ENCODE measurements around the gene CRABP1.
A peak's percentile ranks its signal among the peaks of the same experiment; 100 is the strongest.

Gene CRABP1

GRCh38 chr15:78301828-78302227, 38.3 kb upstream of the CRABP1 start:
- in situ Hi-C loops (cut with MboI; ENCODE audit: low pct_unique_long_range_greater_than_20kb, low sequenced_read_pairs, unreplicated experiment), result loop anchor here (10.0 kb wide), 1 partner anchor 123 kb away; no protein-coding TSS in a partner anchor
- TF ChIP-seq, protein P1, sequence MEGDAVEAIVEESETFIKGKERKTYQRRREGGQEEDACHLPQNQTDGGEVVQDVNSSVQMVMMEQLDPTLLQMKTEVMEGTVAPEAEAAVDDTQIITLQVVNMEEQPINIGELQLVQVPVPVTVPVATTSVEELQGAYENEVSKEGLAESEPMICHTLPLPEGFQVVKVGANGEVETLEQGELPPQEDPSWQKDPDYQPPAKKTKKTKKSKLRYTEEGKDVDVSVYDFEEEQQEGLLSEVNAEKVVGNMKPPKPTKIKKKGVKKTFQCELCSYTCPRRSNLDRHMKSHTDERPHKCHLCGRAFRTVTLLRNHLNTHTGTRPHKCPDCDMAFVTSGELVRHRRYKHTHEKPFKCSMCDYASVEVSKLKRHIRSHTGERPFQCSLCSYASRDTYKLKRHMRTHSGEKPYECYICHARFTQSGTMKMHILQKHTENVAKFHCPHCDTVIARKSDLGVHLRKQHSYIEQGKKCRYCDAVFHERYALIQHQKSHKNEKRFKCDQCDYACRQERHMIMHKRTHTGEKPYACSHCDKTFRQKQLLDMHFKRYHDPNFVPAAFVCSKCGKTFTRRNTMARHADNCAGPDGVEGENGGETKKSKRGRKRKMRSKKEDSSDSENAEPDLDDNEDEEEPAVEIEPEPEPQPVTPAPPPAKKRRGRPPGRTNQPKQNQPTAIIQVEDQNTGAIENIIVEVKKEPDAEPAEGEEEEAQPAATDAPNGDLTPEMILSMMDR (IDR thresholded peaks at IDR 0.05; ENCODE audit: extremely low read depth, insufficient read depth, missing control alignments), result no peak
- DNase-seq (ENCODE audit: low spot score), result no peak

DNA sequence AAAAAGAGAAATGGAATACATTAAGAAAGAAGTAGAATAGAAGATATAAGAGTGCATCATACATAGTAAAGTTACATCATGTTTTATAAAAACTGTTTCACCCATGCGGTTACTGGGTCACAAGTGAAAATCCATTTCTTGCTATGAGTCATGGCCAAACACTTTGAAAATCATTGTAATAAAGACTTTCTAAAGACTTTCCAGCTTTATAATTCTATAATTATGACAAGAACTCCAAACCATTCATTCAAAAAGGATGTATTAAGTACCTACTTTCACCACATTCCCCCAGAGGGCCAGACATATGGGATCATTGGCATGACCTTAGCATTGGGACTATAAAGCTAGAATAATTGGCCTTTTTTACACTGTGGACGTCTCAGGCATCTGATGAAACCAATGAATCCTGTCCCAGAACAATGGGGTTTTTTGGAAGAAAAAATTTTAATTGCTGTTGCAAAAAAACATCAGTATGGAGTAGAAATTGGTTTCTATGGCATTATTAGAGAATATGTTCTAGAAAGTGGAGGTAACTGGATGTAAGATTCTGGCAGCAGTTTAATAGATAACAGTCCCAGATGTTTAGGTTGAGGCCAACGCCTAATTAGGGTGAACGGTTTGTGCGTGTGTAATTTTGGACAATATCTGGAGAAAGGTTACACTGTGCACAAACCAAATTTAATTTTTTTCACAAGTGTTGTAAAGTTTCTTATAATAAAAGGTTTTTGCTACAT, 37.4 kb upstream of the CRABP1 start:
- TF ChIP-seq, protein P1 (IDR thresholded peaks at IDR 0.05; ENCODE audit: extremely low read depth, insufficient read depth, missing control alignments), result no peak
- in situ Hi-C loops (cut with MboI; ENCODE audit: low pct_unique_long_range_greater_than_20kb, low sequenced_read_pairs, unreplicated experiment), result loop anchor here (10.0 kb wide), 1 partner anchor 122 kb away; no protein-coding TSS in a partner anchor
- peak; percentile 59 for DNase-seq (ENCODE audit: low spot score)

DNA sequence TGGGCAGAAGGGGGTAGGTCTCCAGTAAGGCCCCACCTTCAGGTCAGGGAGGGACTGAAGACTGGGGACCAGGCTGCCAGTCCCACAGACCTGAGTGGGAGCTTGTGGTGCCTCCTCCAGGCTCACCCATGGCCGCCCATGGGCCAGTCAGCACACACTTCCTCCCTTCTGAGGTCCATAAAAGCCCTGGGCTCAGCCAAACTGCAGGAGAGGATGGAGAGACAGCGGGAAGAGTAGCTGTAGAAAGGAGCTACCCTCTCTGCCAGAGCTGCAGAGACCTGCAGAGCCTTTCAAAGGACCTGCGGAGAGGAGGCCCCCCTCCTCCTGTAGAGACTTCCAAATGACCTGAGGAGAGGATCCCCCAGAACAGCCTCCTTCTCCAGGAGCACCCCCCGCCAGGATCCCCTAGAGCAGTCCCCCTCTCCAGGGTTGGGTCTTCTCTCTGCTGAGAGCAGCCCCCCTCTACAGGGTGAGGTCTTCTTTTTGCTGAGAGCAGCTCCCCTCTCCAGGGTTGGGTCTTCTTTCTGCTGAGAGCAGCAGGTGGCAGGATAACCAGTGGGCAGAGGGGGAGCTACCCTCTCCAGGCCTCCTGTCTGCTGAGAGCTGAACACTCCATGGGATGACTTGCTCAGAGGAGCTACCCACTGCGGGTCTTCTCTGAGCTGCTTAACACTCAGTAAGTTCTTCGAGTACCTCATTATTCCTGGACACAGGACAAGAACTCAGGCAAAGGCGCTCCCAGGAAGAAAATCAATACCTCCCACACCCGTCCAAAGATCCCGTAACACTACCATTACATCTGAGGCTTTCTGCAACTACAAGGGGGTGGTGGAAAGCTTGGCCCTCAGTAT, 35.7 kb upstream of the CRABP1 start:
- TF ChIP-seq, protein P1 (IDR thresholded peaks at IDR 0.05; ENCODE audit: extremely low read depth, insufficient read depth, missing control alignments), result no peak
- in situ Hi-C loops (cut with MboI; ENCODE audit: low pct_unique_long_range_greater_than_20kb, low sequenced_read_pairs, unreplicated experiment), result loop anchor here (10.0 kb wide), 1 partner anchor 120 kb away; no protein-coding TSS in a partner anchor
- no peak for DNase-seq (ENCODE audit: low spot score)

DNA sequence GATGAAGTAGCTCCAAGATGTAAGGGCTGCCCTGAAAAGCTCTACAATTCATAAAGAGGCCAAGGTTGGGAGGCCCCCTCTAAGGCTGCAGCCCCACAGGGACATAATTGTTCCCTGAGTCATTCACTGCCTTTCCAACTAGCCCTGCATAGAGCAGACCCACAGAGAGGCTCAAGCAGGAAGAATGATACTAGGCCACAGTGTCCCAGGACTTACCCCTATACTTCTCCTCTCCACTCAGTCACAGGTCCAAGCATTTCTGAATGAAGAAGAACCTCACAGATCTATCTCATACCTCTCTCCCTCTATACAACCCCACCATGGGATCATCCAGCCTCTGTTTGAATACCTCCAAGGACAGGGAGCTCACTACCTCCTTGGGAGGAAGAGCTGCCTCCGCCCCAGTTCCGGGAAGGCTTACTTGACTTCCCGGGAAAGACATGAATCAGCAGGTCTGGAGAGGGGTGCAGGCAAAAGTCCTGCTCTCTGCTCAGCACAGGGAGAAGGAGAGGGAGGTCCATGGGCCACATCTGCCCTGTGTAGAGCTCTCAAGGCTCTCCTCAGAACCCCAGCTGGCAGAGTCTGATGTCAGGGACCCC, 33.9 kb upstream of the CRABP1 start:
- TF ChIP-seq, protein P1 (IDR thresholded peaks at IDR 0.05; ENCODE audit: extremely low read depth, insufficient read depth, missing control alignments), result no peak
- in situ Hi-C loops (cut with MboI; ENCODE audit: low pct_unique_long_range_greater_than_20kb, low sequenced_read_pairs, unreplicated experiment), result loop anchor here (10.0 kb wide), 1 partner anchor 119 kb away; no protein-coding TSS in a partner anchor
- DNase-seq (ENCODE audit: low spot score), result no peak

GRCh38 chr15:78307976-78308375, 32.2 kb upstream of the CRABP1 start:
- in situ Hi-C loops (cut with MboI; ENCODE audit: low pct_unique_long_range_greater_than_20kb, low sequenced_read_pairs, unreplicated experiment), result loop anchor here (10.0 kb wide), 1 partner anchor 117 kb away; no protein-coding TSS in a partner anchor
- no peak for DNase-seq (ENCODE audit: low spot score)
- TF ChIP-seq, protein P1 (IDR thresholded peaks at IDR 0.05; ENCODE audit: extremely low read depth, insufficient read depth, missing control alignments), result no peak

DNA sequence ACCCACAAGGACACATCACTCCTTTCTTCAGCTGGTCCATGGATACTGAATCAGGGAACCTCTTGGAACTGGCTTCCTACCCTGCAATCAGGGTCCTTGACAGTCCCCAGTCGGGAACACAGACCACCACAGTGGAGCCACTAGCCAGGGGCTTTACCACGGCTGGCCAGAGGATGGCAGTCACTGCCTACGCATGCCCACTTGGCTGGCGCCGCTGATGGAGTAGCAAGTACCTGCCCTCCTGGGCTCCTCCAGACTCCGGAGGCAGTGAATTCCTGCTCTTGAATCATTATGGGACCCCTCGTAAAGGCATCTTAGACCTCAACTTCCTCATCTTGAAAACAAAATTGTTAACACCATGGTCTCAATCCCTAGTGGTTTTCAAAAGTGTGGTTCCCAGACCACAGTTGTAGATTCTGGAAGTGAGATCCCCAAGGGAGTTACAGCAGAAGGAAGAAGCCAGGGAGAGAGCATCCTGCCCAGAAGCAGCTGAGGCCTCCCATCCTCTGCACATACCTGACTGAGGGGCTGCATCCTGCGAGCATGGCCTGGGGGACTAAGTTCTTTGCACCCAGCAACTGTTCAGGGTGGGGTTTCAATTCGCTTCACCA, 31.6 kb upstream of the CRABP1 start:
- in situ Hi-C loops (cut with MboI; ENCODE audit: low pct_unique_long_range_greater_than_20kb, low sequenced_read_pairs, unreplicated experiment), result loop anchor here (10.0 kb wide), 1 partner anchor 116 kb away; no protein-coding TSS in a partner anchor
- TF ChIP-seq, protein P1 (IDR thresholded peaks at IDR 0.05; ENCODE audit: extremely low read depth, insufficient read depth, missing control alignments), result peak; percentile 85
- peak; percentile 73 for DNase-seq (ENCODE audit: low spot score)
